Neuron (in vitro differentiated cells): ENCODE measurements around the gene BATF.

ENCODE experiments used
- H2AFZ ChIP-seq: one replicate; pipeline ENCODE4 v1.6.1; 2013; ENCODE audit warnings: low read depth, mild to moderate bottlenecking, inconsistent platforms, low read length, moderate library complexity
- H3K27me3 ChIP-seq: one replicate; pipeline ENCODE4 v1.6.1; 2013; ENCODE audit warnings: low read length; ENCODE audit not compliant: insufficient read depth
- H3K36me3 ChIP-seq: one replicate; pipeline ENCODE4 v1.6.1; 2013; ENCODE audit warnings: low read length; ENCODE audit not compliant: insufficient read depth
- H3K4me1 ChIP-seq: one replicate; pipeline ENCODE4 v1.6.1; 2013; ENCODE audit warnings: low read length; ENCODE audit not compliant: insufficient read depth
- H3K4me3 ChIP-seq: 2 replicates; pipeline ENCODE4 v1.5.1; 2013; ENCODE audit warnings: mild to moderate bottlenecking, low read length, moderate library complexity
- H3K9me3 ChIP-seq: one replicate; pipeline ENCODE4 v1.6.1; 2013; ENCODE audit warnings: low read length

BATF gene

GRCh38 chr14:75547552-75548250 lies 25.4 kb downstream of the BATF start:
- H3K36me3 ChIP-seq, result no peaks in the 10 kb centered on the region
- H3K4me1 ChIP-seq, result no peaks in the 10 kb centered on the region
- no peaks in the 10 kb centered on the region for H3K27me3 ChIP-seq
- no peak overlapping the region for H2AFZ ChIP-seq
- H3K4me3 ChIP-seq, result no peak overlapping the region
- H3K9me3 ChIP-seq, result no peaks in the 10 kb centered on the region

- H3K27me3 ChIP-seq, result no peaks in the 10 kb centered on the region
- no peak overlapping the region for H2AFZ ChIP-seq
- H3K9me3 ChIP-seq, result no peaks in the 10 kb centered on the region
- H3K4me3 ChIP-seq, result no peak overlapping the region
- H3K36me3 ChIP-seq, result no peaks in the 10 kb centered on the region
- no peaks in the 10 kb centered on the region for H3K4me1 ChIP-seq
Observed at GRCh38 chr14:75548544-75548943, 26.3 kb downstream of the BATF start.

GRCh38 chr14:75549169-75549568 lies 26.9 kb downstream of the BATF start:
- Histone ChIP-seq H3K4me3 (no peak overlapping the region), H3K9me3 (no peaks in the 10 kb centered on the region), H2AFZ (no peak overlapping the region), H3K27me3 (no peaks in the 10 kb centered on the region), H3K4me1 (no peaks in the 10 kb centered on the region), H3K36me3 (no peaks in the 10 kb centered on the region)

GRCh38 chr14:75551021-75551420 lies 28.8 kb downstream of the BATF start:
- H2AFZ ChIP-seq, result no peak overlapping the region
- H3K27me3 ChIP-seq, result no peaks in the 10 kb centered on the region
- H3K4me3 ChIP-seq, result no peak overlapping the region
- H3K36me3 ChIP-seq, result no peaks in the 10 kb centered on the region
- H3K4me1 ChIP-seq, result no peaks in the 10 kb centered on the region
- H3K9me3 ChIP-seq, result no peaks in the 10 kb centered on the region

GRCh38 chr14:75553157-75553556 lies 30.9 kb downstream of the BATF start:
- Histone ChIP-seq H3K4me3 (no peak overlapping the region), H2AFZ (no peak overlapping the region), H3K36me3 (no peaks in the 10 kb centered on the region), H3K27me3 (no peaks in the 10 kb centered on the region), H3K4me1 (no peaks in the 10 kb centered on the region), H3K9me3 (no peaks in the 10 kb centered on the region)

- H3K4me1 ChIP-seq, result no peaks in the 10 kb centered on the region
- no peak overlapping the region for H2AFZ ChIP-seq
- no peaks in the 10 kb centered on the region for H3K27me3 ChIP-seq
- no peaks in the 10 kb centered on the region for H3K36me3 ChIP-seq
- H3K4me3 ChIP-seq, result no peak overlapping the region
- H3K9me3 ChIP-seq, result no peaks in the 10 kb centered on the region
Observed at GRCh38 chr14:75553761-75554364, 31.6 kb downstream of the BATF start.

- H3K27me3 ChIP-seq, result no peaks in the 10 kb centered on the region
- no peak overlapping the region for H3K4me3 ChIP-seq
- H3K36me3 ChIP-seq, result no peaks in the 10 kb centered on the region
- H3K9me3 ChIP-seq, result no peaks in the 10 kb centered on the region
- H3K4me1 ChIP-seq, result no peaks in the 10 kb centered on the region
- H2AFZ ChIP-seq, result no peak overlapping the region
Observed at GRCh38 chr14:75554482-75554881, 32.2 kb downstream of the BATF start.

- Histone ChIP-seq H3K9me3 (no peaks in the 10 kb centered on the region), H3K27me3 (no peaks in the 10 kb centered on the region), H3K4me1 (no peaks in the 10 kb centered on the region), H2AFZ (no peak overlapping the region), H3K4me3 (no peak overlapping the region), H3K36me3 (no peaks in the 10 kb centered on the region)
Observed at GRCh38 chr14:75558440-75558839, 36.2 kb downstream of the BATF start.

GRCh38 chr14:75559045-75559444 lies 36.8 kb downstream of the BATF start:
- no peaks in the 10 kb centered on the region for H3K4me1 ChIP-seq
- H2AFZ ChIP-seq, result no peak overlapping the region
- no peaks in the 10 kb centered on the region for H3K27me3 ChIP-seq
- no peaks in the 10 kb centered on the region for H3K9me3 ChIP-seq
- no peak overlapping the region for H3K4me3 ChIP-seq
- H3K36me3 ChIP-seq, result no peaks in the 10 kb centered on the region

- no peak overlapping the region for H3K4me3 ChIP-seq
- no peaks in the 10 kb centered on the region for H3K9me3 ChIP-seq
- H3K27me3 ChIP-seq, result no peaks in the 10 kb centered on the region
- no peak overlapping the region for H2AFZ ChIP-seq
- H3K4me1 ChIP-seq, result no peaks in the 10 kb centered on the region
- H3K36me3 ChIP-seq, result no peaks in the 10 kb centered on the region
Observed at GRCh38 chr14:75559451-75560222, 37.4 kb downstream of the BATF start.

GRCh38 chr14:75561013-75561432 lies 38.8 kb downstream of the BATF start:
- Histone ChIP-seq H3K4me1 (no peaks in the 10 kb centered on the region), H2AFZ (no peak overlapping the region), H3K27me3 (no peaks in the 10 kb centered on the region), H3K4me3 (no peak overlapping the region), H3K36me3 (no peaks in the 10 kb centered on the region), H3K9me3 (no peaks in the 10 kb centered on the region)

GRCh38 chr14:75562089-75562488 lies 39.8 kb downstream of the BATF start:
- H3K4me3 ChIP-seq, result no peak overlapping the region
- no peaks in the 10 kb centered on the region for H3K9me3 ChIP-seq
- no peaks in the 10 kb centered on the region for H3K4me1 ChIP-seq
- H2AFZ ChIP-seq, result no peak overlapping the region
- peaks cover 6% of the 10 kb centered on the region for H3K27me3 ChIP-seq
- no peaks in the 10 kb centered on the region for H3K36me3 ChIP-seq

GRCh38 chr14:75562489-75562888 lies 40.2 kb downstream of the BATF start:
- H3K36me3 ChIP-seq, result no peaks in the 10 kb centered on the region
- H3K9me3 ChIP-seq, result no peaks in the 10 kb centered on the region
- H3K4me3 ChIP-seq, result no peak overlapping the region
- peaks cover 6% of the 10 kb centered on the region for H3K27me3 ChIP-seq
- no peaks in the 10 kb centered on the region for H3K4me1 ChIP-seq
- no peak overlapping the region for H2AFZ ChIP-seq
